SH-SY5Y (cell line): ENCODE measurements around the gene QRICH2.

ENCODE experiments used
- GATA2 ChIP-seq: IDR thresholded peaks from 2 replicates; pipeline ENCODE4 v1.6.1; 2011; ENCODE audit warnings: mild to moderate bottlenecking, low read depth, low read length
- GATA3 ChIP-seq: IDR thresholded peaks from 2 replicates; pipeline ENCODE4 v1.6.1; 2011; ENCODE audit warnings: low read depth, mild to moderate bottlenecking, low read length, moderate library complexity

QRICH2 gene

GRCh38 chr17:76253841-76254240 is 54.2 kb downstream of the QRICH2 start:
- no peak for TF ChIP-seq GATA3
- TF ChIP-seq GATA2, result no peak

GRCh38 chr17:76252040-76252954 is 55.8 kb downstream of the QRICH2 start:
- TF ChIP-seq GATA3 (no peak), GATA2 (no peak)

DNA sequence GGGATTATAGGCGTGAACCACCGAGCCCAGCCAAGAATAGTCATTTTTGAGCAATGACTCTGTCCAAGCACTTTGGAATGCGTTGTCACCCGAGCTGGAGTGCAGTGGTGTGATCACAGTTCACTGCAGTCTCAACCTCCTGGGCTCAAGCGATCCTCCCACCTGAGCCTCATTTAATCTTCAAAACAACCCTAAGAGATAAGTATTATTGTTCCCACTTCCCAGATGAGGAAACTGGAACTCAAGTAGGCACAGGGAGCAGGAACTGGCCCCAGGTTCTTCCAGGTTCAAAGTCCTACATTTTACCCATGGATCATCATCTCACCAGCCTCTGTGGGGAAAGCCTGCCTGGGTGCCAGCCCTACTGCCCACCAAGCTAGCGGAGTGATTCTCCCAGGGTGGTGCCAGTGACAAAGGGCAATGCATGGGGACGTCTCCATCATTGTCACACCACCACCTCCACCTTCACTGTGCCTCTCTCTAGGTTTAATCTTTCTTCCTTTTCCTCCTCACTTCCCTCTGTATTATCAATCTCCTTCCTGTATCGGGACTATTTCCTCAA is 56.5 kb downstream of the QRICH2 start:
- TF ChIP-seq GATA2, result no peak
- no peak for TF ChIP-seq GATA3

GRCh38 chr17:76250141-76250540 is 57.9 kb downstream of the QRICH2 start:
- TF ChIP-seq GATA2 (no peak), GATA3 (no peak)

GRCh38 chr17:76248013-76248782 is 59.9 kb downstream of the QRICH2 start:
- TF ChIP-seq GATA3 (no peak), GATA2 (no peak)

DNA sequence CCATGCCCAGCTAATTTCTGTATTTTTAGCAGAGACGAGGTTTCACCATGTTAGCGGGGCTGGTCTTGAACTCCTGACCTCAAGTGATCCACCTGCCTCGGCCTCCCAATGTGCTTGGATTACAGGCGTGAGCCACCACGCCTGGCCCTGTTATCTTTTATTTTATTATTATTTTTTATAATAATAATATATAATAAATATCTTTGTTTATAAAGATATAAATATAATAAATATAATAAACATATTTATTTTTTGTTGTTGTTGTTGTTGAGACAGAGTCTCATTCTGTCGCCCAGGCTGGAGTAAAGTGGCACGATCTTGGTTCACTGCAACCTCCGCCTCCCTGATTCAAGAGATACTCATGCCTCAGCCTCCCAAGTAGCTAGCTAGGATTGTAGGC is 60.8 kb downstream of the QRICH2 start:
- TF ChIP-seq GATA2, result no peak
- TF ChIP-seq GATA3, result no peak

- no peak for TF ChIP-seq GATA2
- TF ChIP-seq GATA3, result no peak
Observed at GRCh38 chr17:76246080-76247066, 61.7 kb downstream of the QRICH2 start.

DNA sequence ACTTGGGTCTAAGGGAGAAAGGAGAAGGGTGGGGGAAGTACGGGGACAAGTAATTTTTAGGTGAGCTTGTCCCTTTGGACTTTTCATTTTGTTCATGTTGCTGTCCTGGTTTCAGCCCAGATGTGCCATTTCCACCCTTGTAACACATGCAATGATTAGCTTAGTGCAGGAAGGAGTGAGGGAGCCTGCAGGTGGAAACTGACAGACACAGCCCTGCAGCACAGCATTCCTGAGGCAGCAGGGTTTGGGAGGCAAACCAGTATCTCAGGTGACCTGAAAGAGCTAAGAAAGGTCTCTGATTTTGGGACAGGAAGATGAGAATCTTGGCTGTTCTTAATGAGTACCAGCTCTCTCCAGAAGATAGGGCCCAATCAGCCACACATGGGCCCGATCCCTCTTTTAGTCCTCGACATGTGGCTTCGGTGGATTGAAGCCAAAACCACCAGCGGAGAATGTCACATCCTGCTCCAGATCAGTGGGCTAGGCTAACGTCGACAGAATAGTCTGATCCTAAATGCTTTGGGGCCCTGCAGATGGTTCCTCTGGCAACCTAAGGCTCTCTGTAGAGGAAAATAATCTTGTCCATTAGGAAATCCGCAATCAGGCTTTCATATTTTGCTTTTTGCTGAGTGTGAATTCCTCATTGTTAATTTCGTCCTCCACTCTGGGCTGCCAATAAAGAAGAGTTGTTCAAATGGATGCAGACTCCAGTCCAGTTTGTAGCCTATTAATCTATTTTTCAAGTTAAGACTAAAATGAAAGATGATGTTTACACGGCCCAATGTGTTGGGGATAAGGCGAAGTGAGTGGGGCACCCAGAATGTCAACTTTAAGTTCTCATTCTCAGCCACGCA is 64.0 kb downstream of the QRICH2 start:
- TF ChIP-seq GATA3, result no peak
- TF ChIP-seq GATA2, result no peak

- TF ChIP-seq GATA2 (no peak), GATA3 (no peak)
Observed at GRCh38 chr17:76241691-76242255, 66.3 kb downstream of the QRICH2 start.

GRCh38 chr17:76241204-76241538 is 66.9 kb downstream of the QRICH2 start:
- TF ChIP-seq GATA2, result no peak
- no peak for TF ChIP-seq GATA3

GRCh38 chr17:76240461-76241203 is 67.4 kb downstream of the QRICH2 start, which contains the start of gene RNF157:
Gene RNF157, minus strand, starts transcription at chr17:76240493. Its CDS starts 253 bp downstream, at chr17:76240240.
- no peak for TF ChIP-seq GATA3
- TF ChIP-seq GATA2, result no peak
